Stomach (tissue), 4 donors: ENCODE measurements around the gene GOLGB1.

Source experiments
- POLR2A ChIP-seq, 4 donors: fragments of 450-650 bp; IDR thresholded peaks; one replicate each; pipeline ENCODE4 v1.6.1; 2016; ENCODE audit warnings: antibody characterized with exemption in 4 of 4, control low read depth in 2 of 4, mild to moderate bottlenecking in 1 of 4, moderate library complexity in 1 of 4
- TF ChIP-seq, protein P1 (sequence below), 7 experiments: fragments of 450-650 bp in 4 of 7; fragments of 200-600 bp in 3 of 7; sonication (generic) in 3 of 7; IDR thresholded peaks; one replicate each; pipeline ENCODE4 v1.5.1; 2016 to 2019; ENCODE audit warnings: antibody characterized with exemption in 7 of 7, control low read depth in 2 of 7, mild to moderate bottlenecking in 1 of 7

DNA sequence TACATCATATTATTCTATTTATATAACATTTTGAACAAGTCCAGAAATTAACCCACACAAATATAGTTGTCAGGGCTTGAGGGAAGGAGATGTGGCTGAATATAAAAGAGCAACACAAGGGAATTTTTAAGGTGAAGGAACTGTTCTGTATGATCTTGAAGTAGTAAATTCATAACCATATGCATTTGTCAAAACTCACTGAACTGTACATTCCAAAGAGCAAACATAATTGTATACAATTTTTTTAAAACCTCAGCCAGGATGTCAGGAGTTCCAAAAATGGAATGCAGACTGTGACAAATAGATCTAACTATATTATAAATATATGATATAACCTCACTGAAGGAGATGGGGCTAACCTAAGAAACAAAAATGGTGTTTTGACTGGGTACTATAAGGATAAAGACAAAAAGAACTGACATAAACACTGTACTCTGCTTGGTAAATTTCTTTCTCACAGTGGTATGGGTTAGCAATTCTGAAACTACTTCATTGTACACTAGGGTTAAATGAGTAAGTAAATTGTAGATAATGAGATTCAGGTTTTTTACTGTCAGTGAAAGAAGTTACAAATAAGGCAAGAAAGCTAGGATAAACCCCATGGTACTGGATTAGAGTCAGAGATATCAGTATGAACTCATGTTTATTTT is 14.4 kb downstream of the GOLGB1 start:
- TF ChIP-seq, protein P1, sequence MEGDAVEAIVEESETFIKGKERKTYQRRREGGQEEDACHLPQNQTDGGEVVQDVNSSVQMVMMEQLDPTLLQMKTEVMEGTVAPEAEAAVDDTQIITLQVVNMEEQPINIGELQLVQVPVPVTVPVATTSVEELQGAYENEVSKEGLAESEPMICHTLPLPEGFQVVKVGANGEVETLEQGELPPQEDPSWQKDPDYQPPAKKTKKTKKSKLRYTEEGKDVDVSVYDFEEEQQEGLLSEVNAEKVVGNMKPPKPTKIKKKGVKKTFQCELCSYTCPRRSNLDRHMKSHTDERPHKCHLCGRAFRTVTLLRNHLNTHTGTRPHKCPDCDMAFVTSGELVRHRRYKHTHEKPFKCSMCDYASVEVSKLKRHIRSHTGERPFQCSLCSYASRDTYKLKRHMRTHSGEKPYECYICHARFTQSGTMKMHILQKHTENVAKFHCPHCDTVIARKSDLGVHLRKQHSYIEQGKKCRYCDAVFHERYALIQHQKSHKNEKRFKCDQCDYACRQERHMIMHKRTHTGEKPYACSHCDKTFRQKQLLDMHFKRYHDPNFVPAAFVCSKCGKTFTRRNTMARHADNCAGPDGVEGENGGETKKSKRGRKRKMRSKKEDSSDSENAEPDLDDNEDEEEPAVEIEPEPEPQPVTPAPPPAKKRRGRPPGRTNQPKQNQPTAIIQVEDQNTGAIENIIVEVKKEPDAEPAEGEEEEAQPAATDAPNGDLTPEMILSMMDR (IDR thresholded peaks at IDR 0.05) = no peak
- TF ChIP-seq POLR2A (IDR thresholded peaks at IDR 0.05) = no peak
